GM12873 (cell line): Measurements from ENCODE around the gene HOXA6.

ENCODE experiments used
- TF ChIP-seq, protein P1 (sequence below): IDR thresholded peaks from 2 replicates; pipeline ENCODE4 v1.5.1; 2012; ENCODE audit warnings: low read depth, mild to moderate bottlenecking, moderate library complexity, low read length, control low read depth; ENCODE audit not compliant: insufficient read depth; ENCODE audit errors: missing control alignments

The HOXA6 gene

DNA sequence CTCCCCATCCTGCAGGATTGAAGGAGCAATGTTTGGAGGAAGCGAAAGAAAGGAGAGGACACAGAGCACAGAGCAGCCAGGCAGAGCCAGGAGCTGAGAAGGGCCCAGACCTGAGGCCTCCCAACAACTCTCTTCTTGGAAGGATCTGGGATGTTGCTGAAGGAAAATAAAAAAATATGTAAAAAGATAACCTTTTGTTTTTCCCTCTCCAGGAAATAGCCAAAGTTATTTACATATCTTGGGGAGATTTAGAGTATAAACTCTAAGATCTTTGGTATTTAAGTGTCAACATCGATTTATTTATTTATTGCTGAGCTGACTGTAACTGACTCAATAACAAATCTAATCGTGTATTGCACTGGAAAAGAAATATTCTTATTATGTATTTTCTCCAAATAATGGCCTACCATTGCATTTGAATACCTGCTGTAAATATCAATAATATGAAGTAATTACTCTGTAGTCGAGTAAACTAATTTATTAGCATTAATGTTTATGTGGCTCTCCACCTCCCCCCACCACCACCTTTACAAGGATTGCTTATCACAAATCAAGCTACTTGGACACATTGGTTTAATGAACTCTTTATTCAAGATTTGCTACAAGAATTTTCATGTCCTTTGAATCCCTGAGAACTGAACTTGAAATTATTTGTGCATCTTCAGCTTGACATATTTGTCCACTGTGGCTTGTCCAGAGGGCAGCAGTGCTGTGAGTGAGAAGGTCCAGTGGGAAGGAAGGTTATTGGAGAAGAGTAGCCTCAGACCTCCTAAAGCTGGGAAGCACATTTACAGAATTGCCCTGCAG lies 39.3 kb upstream of the HOXA6 start:
- TF ChIP-seq, protein P1, sequence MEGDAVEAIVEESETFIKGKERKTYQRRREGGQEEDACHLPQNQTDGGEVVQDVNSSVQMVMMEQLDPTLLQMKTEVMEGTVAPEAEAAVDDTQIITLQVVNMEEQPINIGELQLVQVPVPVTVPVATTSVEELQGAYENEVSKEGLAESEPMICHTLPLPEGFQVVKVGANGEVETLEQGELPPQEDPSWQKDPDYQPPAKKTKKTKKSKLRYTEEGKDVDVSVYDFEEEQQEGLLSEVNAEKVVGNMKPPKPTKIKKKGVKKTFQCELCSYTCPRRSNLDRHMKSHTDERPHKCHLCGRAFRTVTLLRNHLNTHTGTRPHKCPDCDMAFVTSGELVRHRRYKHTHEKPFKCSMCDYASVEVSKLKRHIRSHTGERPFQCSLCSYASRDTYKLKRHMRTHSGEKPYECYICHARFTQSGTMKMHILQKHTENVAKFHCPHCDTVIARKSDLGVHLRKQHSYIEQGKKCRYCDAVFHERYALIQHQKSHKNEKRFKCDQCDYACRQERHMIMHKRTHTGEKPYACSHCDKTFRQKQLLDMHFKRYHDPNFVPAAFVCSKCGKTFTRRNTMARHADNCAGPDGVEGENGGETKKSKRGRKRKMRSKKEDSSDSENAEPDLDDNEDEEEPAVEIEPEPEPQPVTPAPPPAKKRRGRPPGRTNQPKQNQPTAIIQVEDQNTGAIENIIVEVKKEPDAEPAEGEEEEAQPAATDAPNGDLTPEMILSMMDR: no peak

DNA sequence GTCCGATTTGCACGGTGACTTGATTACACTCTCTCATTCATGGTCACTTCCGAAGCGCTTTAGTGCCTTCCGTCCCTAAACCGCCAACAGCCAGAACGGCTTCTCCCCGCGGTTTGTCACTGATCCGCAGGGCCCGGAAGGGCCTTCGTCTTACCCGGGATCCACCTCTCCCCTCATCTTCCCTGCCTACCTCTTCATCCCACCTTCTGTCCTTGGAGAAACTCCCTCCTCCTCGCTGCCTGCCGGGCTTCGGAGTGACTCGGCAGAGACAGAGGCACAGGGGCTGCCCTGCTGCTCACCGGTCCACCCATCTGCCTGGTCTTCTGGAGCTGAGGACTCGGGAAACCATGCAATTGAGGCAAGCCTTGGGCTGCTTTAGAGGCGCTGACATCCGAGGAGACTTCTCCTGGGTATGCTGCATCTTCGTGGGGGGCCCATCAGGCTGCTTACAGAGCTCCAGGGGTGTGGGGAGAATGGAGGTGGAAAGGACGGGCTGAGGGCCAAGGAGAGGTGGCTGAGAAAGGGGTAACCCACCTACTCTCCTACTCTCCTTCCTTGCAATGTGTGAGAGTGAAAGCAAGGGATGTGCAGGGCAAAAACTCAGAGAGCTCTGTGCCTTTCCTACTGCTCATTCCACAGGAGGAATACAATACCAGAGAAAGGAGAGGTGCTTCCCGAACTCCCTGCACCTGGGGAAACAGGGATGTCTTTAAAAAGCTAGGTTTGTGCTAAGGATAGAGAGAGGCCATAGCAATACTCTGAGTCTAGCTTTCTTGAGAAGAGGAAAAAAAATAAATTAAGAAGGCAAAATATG lies 38.5 kb upstream of the HOXA6 start:
- TF ChIP-seq, protein P1: no peak

DNA sequence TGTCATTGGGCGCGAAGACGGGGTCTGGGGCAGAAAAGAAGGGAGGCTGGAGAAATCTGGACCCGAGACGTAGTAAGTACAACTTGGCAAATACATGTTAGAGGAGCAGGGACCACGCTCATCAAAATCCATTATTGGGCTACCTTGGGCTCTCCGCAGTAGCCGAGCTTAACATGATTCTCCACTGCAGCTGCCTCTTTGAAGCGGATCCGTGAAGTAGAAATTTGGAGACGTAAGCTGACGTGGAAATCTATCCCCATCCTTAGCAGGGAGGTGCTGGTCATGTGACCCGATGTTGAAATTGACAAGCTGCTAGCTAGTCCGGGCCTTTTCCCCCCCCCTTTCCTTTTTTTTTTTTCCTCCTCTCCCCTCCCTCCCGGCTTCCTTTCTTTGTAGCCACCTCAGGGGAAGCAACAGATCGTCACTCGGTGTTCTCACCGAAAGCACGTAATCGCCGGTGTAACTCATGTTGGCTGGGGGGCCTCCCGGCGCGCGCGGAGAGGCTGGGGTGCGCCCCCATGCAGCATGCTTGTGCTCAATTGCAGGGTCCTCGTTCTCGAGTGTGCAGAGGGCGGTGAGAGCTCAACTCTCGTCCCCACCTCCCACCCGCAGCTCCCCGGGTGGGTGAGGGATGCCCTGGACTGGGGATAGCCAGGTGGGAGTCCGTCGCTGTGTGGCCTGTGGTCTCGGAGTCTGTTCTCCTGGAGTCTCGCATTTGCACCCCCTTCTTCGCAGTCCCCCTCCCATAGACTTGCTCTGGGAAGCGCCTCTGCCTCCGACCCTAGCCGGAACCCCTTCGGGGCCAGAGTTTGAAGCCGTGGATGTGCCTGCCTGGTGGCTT lies 37.7 kb upstream of the HOXA6 start, which contains the start of gene HOXA11:
Gene HOXA11, minus strand, starts transcription at position 220 of the 841 bp plus-strand sequence. Its CDS starts 88 bp downstream, at position 132.
- TF ChIP-seq, protein P1: no peak

DNA sequence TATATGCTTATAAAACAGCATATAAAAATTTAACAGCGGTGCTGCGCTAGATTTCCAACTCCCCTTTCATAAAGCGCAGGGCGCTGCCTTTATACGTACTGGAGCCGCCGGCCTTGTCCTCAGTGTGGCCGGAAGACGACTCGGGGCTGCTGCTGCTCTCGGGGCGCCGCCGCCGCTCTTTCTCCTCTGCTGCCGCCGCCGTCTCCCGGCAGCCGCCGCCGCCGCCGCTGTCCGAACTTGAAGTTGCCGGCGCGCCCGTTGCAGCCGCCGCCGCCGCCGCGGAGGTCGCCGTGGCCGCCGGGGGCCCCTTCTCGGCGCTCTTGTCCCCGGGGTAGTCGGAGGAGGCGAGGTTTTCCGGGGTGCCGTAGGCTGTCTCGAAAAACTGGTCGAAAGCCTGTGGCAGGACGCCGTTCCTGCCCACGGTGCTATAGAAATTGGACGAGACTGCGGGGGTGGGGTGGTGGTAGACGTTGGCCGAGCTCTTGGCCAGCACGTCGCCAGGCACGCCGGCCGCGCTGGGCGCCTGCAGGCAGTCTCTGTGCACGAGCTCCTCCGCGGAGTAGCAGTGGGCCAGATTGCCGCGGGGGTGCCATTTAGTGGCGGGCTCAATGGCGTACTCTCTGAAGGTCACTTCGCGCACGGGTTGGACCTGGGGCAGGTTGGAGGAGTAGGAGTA lies 36.9 kb upstream of the HOXA6 start:
- TF ChIP-seq, protein P1: no peak

DNA sequence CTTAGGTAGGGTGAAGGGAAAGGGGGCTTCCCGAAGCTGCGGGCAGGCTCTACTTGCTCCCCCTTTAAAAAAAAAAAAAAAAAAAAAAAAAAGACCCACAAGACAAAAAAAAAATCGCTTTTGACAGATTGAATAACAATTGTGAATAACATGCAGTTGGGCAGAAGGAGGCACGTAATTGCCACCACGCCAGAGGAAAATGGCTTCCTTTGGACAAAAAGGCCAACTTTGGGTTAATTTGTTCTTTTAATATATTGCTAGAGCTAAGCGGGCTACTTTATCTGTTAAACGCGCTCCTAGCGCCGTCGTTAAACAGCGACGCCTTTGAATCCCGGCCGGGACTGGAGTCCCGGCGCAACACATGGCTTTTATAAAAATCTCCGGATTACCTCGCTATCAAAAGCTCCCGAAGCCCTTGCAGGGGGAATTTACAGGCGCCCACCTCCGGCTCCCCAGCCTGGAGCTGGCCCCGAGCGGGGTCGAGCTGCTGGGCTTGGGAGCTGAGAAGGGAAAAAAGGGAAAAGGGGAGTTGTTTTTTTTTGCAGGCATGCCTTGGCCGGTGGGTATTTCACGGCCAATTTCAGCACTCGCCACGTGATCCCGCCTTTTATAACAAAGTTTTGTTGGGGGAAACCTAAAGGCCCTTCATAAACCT lies 36.2 kb upstream of the HOXA6 start:
- TF ChIP-seq, protein P1: no peak

DNA sequence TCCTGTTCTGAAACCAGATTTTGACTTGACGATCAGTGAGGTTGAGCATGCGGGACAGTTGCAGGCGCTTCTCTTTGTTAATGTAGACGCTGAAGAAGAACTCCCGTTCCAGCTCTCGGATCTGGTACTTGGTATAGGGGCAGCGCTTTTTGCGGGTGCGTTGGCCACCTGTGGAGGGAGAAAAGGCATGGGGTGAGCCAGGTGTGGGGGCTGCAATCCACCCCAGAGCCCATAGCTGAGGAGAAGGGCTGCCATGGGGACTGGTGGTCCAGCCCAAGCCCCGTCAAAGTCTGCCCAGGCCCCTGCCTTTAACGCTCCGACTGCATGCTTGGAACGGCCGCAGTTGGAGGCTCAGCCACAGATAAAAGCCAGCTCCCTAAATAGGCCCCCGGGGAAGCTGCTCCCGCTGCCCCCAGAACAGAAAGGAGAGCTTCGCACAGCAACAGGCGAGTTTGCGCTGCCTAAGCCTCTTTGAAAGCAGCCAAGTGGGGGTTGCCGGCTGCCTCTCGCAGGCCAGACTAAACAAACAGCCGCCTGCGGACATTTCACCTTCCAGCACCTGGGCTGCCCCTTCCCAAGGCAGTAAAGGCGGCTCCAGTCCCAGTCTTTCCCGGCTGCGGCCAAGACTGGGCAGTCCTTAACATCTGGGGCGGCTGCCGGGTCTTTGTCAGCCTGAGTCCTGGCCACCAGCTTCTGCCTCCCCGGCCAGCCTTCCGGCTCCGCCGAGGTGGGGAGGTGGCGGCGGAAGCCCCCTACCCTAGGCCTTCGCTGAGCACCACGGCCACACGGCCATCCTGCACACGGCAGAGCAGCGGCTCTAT lies 35.5 kb upstream of the HOXA6 start:
- TF ChIP-seq, protein P1: no peak
